ENCODE measurements around the gene TRNP1. TPM values are rescaled to one million over a fixed set of nuclear protein-coding genes. Genes with fewer than 3 reads are reported as not detected.

TRNP1 gene
- polyA plus RNA-seq, 1 experiment: 68.9 TPM

DNA sequence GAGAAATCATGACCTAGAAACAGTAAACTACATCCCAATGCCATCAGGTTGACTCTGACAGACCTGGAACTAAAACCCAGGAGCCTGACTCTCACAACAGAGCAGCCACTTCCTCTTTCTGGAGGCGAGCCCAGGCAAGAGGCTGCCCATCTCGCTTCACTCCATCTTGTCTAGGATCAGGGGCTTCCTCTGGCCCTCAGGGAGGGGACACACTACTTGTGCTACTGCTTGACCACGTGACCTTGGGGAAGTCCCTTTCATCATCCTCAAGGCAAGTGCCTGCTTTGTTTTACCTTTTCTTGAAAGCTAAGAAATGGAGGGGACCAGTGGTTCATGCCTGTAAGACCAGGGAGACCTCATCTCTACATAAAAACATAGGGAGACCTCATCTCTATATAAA lies 21.8 kb downstream of the TRNP1 start:
- no peak for DNase-seq (ENCODE audit: low read depth)
- H3K36me3 ChIP-seq (ENCODE audit: control insufficient read depth, insufficient read depth, low read length): no peaks in the 10 kb centered on the region
- ChIA-PET POLR2A (no interaction called here), CTCF (no interaction called here)
- H3K4me3 ChIP-seq (ENCODE audit: low read depth, low read length): no peak overlapping the region
- TF ChIP-seq, protein P1, sequence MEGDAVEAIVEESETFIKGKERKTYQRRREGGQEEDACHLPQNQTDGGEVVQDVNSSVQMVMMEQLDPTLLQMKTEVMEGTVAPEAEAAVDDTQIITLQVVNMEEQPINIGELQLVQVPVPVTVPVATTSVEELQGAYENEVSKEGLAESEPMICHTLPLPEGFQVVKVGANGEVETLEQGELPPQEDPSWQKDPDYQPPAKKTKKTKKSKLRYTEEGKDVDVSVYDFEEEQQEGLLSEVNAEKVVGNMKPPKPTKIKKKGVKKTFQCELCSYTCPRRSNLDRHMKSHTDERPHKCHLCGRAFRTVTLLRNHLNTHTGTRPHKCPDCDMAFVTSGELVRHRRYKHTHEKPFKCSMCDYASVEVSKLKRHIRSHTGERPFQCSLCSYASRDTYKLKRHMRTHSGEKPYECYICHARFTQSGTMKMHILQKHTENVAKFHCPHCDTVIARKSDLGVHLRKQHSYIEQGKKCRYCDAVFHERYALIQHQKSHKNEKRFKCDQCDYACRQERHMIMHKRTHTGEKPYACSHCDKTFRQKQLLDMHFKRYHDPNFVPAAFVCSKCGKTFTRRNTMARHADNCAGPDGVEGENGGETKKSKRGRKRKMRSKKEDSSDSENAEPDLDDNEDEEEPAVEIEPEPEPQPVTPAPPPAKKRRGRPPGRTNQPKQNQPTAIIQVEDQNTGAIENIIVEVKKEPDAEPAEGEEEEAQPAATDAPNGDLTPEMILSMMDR (IDR thresholded peaks at IDR 0.05; ENCODE audit: insufficient read depth, low read depth, low read length): no peak
- H3K27me3 ChIP-seq (ENCODE audit: control insufficient read depth, insufficient read depth, low read length): no peaks in the 10 kb centered on the region

DNA sequence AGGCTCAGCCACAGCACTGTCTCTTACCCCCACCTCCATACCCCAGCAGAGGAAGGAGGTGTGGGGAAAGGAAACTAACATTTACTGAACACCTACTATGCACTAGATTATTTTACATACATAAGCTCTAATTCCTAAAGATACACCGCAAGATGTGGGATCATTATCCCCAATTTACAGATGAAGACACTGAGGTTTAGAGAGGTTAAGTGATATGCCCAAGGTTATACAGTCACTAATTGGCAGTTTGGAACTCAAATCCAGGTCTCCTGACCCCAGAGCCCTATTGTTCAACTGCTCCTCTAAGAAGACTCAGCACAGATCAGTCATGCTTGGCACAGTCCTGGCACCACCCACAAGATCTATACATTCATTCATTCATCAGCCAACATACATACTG lies 22.9 kb downstream of the TRNP1 start:
- DNase-seq (ENCODE audit: low read depth): no peak
- Histone ChIP-seq H3K4me3 (ENCODE audit: low read depth, low read length) (no peak overlapping the region), H3K27me3 (ENCODE audit: control insufficient read depth, insufficient read depth, low read length) (no peaks in the 10 kb centered on the region), H3K36me3 (ENCODE audit: control insufficient read depth, insufficient read depth, low read length) (no peaks in the 10 kb centered on the region)
- TF ChIP-seq, protein P1 (IDR thresholded peaks at IDR 0.05; ENCODE audit: insufficient read depth, low read depth, low read length): no peak
- ChIA-PET CTCF (no interaction called here), POLR2A (no interaction called here)

DNA sequence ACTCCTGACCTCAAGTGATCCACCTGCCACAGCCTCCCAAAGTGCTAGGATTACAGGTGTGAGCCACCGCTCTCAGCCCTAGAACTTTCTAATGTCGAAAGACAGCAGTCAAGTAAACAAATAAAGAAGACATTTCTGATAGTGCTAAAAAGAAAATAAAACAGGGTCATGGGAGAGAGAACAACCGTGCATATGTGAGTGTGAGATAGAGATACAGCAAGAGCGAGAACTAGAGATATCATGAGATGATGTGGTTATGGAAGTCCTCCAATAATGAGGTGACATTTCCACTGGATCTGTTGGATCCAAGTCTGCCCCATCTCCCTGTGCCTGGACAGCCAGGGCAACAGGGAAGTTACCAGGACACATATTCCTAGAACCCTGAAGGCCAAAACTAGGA lies 23.7 kb downstream of the TRNP1 start:
- CTCF ChIA-PET: no interaction called here
- no peak for DNase-seq (ENCODE audit: low read depth)
- no peaks in the 10 kb centered on the region for H3K27me3 ChIP-seq (ENCODE audit: control insufficient read depth, insufficient read depth, low read length)
- POLR2A ChIA-PET: no interaction called here
- H3K4me3 ChIP-seq (ENCODE audit: low read depth, low read length): no peak overlapping the region
- TF ChIP-seq, protein P1 (IDR thresholded peaks at IDR 0.05; ENCODE audit: insufficient read depth, low read depth, low read length): no peak
- no peaks in the 10 kb centered on the region for H3K36me3 ChIP-seq (ENCODE audit: control insufficient read depth, insufficient read depth, low read length)

DNA sequence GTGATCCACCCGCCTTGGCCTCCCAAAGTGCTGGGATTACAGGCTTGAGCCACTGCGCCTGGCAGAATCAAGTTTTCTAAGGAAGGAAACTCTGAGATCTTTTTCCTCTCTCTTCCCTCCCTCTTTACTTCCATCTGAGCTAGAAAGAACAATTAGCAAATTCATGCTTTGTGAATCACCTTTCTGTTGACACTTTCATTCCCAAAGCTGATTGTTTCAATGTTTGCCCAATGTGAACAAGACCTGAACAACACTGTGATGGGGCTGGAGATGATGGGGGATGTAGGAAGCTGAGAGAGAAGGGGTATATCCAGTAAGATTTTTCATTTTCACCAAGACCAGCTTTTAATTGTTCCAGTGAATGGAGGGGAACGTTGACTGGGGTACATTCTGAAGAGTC lies 24.8 kb downstream of the TRNP1 start:
- ChIA-PET POLR2A (no interaction called here), CTCF (interaction anchor here (1.0 kb wide), 1 partner anchor 28 kb away, joined by 3 read pairs; no protein-coding TSS in a partner anchor)
- TF ChIP-seq, protein P1 (IDR thresholded peaks at IDR 0.05; ENCODE audit: insufficient read depth, low read depth, low read length): no peak
- Histone ChIP-seq H3K4me3 (ENCODE audit: low read depth, low read length) (no peak overlapping the region), H3K36me3 (ENCODE audit: control insufficient read depth, insufficient read depth, low read length) (no peaks in the 10 kb centered on the region), H3K27me3 (ENCODE audit: control insufficient read depth, insufficient read depth, low read length) (no peaks in the 10 kb centered on the region)
- DNase-seq (ENCODE audit: low read depth): no peak

DNA sequence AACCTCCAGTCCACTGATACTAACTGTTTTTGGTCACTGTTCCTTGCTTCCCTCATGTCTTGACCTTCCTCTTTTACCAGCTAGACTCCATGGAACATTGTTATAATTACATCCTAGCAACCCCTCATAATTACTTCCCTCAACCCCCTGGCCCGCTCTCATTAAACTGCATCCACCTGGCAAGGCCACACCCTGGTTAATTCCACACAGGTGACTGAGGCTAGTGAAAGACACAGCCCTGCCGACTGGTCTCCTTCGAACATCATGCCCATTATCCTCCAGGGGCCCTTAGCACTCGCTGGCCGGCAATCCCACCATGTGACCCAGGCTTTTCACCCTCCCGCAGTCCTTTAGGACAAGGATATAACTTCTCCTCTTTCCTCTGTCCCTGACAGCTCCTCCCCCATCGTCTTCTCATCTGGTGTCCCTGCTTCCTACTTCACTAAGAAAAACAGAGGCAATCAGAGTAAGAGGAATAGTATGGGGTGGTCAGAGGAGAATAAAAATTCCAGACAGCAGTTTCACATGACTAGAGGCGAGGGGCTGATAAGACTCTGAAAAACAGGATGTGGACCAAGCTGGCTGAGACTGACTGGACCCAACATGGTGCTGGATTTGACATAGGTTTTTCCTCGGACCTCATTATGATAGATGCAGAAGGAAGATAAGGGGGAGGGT lies 28.0 kb downstream of the TRNP1 start:
- ChIA-PET CTCF (no interaction called here), POLR2A (interaction anchor here (0.5 kb wide), 1 partner anchor 19 kb away, joined by 3 read pairs; no protein-coding TSS in a partner anchor)
- H3K27me3 ChIP-seq (ENCODE audit: control insufficient read depth, insufficient read depth, low read length): no peaks in the 10 kb centered on the region
- H3K36me3 ChIP-seq (ENCODE audit: control insufficient read depth, insufficient read depth, low read length): no peaks in the 10 kb centered on the region
- DNase-seq (ENCODE audit: low read depth): no peak
- TF ChIP-seq, protein P1 (IDR thresholded peaks at IDR 0.05; ENCODE audit: insufficient read depth, low read depth, low read length): no peak
- H3K4me3 ChIP-seq (ENCODE audit: low read depth, low read length): no peak overlapping the region

Measured in BJ (cell line).